MM.1S (cell line): ENCODE results near the gene AANAT.

Experiments
- DNase-seq: peaks from one replicate; pipeline ENCODE4 v3.0.0-alpha.2; 2015
- H2AFZ ChIP-seq: fragments of 300-600 bp; sonication (generic); 2 replicates; pipeline ENCODE4 v1.6.0; 2016; ENCODE audit warnings: antibody characterized with exemption, low read length
- H3F3A ChIP-seq: fragments of 300-600 bp; sonication (generic); 2 replicates; pipeline ENCODE4 v1.6.1; 2016; ENCODE audit warnings: mild to moderate bottlenecking, antibody characterized with exemption, low read length, moderate library complexity, mixed read lengths; ENCODE audit not compliant: insufficient read depth
- H3K27ac ChIP-seq: fragments of 300-600 bp; sonication (generic); 2 replicates; pipeline ENCODE4 v1.5.1; 2016; ENCODE audit warnings: mild to moderate bottlenecking, low read length
- H3K27me3 ChIP-seq: fragments of 300-600 bp; sonication (generic); replicated peaks from 2 replicates; pipeline ENCODE4 v1.6.0; 2016; ENCODE audit warnings: low read length; ENCODE audit not compliant: insufficient read depth
- H3K36me3 ChIP-seq: fragments of 300-600 bp; sonication (generic); replicated peaks from 2 replicates; pipeline ENCODE4 v1.6.1; 2016; ENCODE audit warnings: mild to moderate bottlenecking, low read length, mixed read lengths; ENCODE audit not compliant: insufficient read depth
- H3K4me1 ChIP-seq: fragments of 300-600 bp; sonication (generic); 2 replicates; pipeline ENCODE4 v1.6.1; 2016; ENCODE audit warnings: low read length, mixed read lengths
- H3K4me2 ChIP-seq: fragments of 300-600 bp; sonication (generic); 2 replicates; pipeline ENCODE4 v1.6.0; 2016; ENCODE audit warnings: low read depth, low read length
- H3K4me3 ChIP-seq: fragments of 300-600 bp; sonication (generic); 2 replicates; pipeline ENCODE4 v1.5.1; 2016; ENCODE audit warnings: low read length, mixed read lengths
- H3K79me2 ChIP-seq: fragments of 300-600 bp; sonication (generic); 2 replicates; pipeline ENCODE4 v1.6.1; 2016; ENCODE audit warnings: mixed run types, low read length, mixed read lengths
- H3K9ac ChIP-seq: fragments of 300-600 bp; sonication (generic); 2 replicates; pipeline ENCODE4 v1.6.1; 2016; ENCODE audit warnings: low read length, mixed read lengths
- H3K9me2 ChIP-seq: fragments of 300-600 bp; sonication (generic); replicated peaks from 2 replicates; pipeline ENCODE4 v1.6.1; 2016; ENCODE audit warnings: mild to moderate bottlenecking, low read length, mixed read lengths; ENCODE audit not compliant: insufficient read depth
- H3K9me3 ChIP-seq: fragments of 300-600 bp; sonication (generic); replicated peaks from 2 replicates; pipeline ENCODE4 v1.6.1; 2016; ENCODE audit warnings: mild to moderate bottlenecking, low read length, mixed read lengths; ENCODE audit not compliant: insufficient read depth
- H4K20me1 ChIP-seq: fragments of 300-600 bp; sonication (generic); 2 replicates; pipeline ENCODE4 v1.6.1; 2016; ENCODE audit warnings: mild to moderate bottlenecking, low read length, moderate library complexity, mixed read lengths; ENCODE audit not compliant: insufficient read depth
- CTCF ChIP-seq: fragments of 300-600 bp; sonication (generic); IDR thresholded peaks from 2 replicates; pipeline ENCODE4 v1.5.1; 2016; ENCODE audit warnings: antibody characterized with exemption, low read length, mixed read lengths
- EZH2 ChIP-seq: fragments of 300-600 bp; sonication (generic); optimal IDR thresholded peaks from 2 replicates; pipeline ENCODE3; 2017; ENCODE audit warnings: low read depth, mild to moderate bottlenecking, antibody characterized with exemption, low read length, mixed read lengths
- EZH2phosphoT487 ChIP-seq: fragments of 300-600 bp; sonication (generic); IDR thresholded peaks from 2 replicates; pipeline ENCODE4 v1.6.1; 2018; ENCODE audit warnings: antibody characterized with exemption, low read length

The AANAT gene

GRCh38 chr17:76434870-76435269 lies 32.5 kb upstream of the AANAT start:
- H3K27me3 ChIP-seq: no peaks in the 10 kb centered on the region
- H4K20me1 ChIP-seq: peaks cover 8% of the 10 kb centered on the region
- H3F3A ChIP-seq: no peaks in the 10 kb centered on the region
- TF ChIP-seq EZH2phosphoT487 (no peak), CTCF (no peak), EZH2 (no peak)
- no peak overlapping the region for H3K27ac ChIP-seq
- H3K36me3 ChIP-seq: no peaks in the 10 kb centered on the region
- H3K9me3 ChIP-seq: no peaks in the 10 kb centered on the region
- H2AFZ ChIP-seq: no peak overlapping the region
- H3K4me2 ChIP-seq: no peak overlapping the region
- H3K9ac ChIP-seq: no peak overlapping the region
- no peaks in the 10 kb centered on the region for H3K4me1 ChIP-seq
- no peak overlapping the region for H3K4me3 ChIP-seq
- no peak for DNase-seq
- H3K79me2 ChIP-seq: peaks cover 93% of the 10 kb centered on the region
- no peaks in the 10 kb centered on the region for H3K9me2 ChIP-seq

GRCh38 chr17:76435751-76436150 lies 31.7 kb upstream of the AANAT start:
- TF ChIP-seq CTCF (no peak), EZH2phosphoT487 (no peak), EZH2 (no peak)
- Histone ChIP-seq H3K9me2 (no peaks in the 10 kb centered on the region), H3K4me3 (no peak overlapping the region), H3K9me3 (no peaks in the 10 kb centered on the region), H3K4me2 (no peak overlapping the region), H3K4me1 (no peaks in the 10 kb centered on the region), H3F3A (no peaks in the 10 kb centered on the region), H3K27me3 (no peaks in the 10 kb centered on the region), H3K9ac (no peak overlapping the region), H3K36me3 (no peaks in the 10 kb centered on the region), H2AFZ (no peak overlapping the region), H3K79me2 (peaks cover 92% of the 10 kb centered on the region), H3K27ac (no peak overlapping the region), H4K20me1 (peaks cover 8% of the 10 kb centered on the region)
- DNase-seq: no peak

GRCh38 chr17:76437467-76438402 lies 29.7 kb upstream of the AANAT start:
- H3K79me2 ChIP-seq: peaks cover 95% of the 10 kb centered on the region
- H3K9me2 ChIP-seq: no peaks in the 10 kb centered on the region
- H3K27ac ChIP-seq: no peak overlapping the region
- no peak overlapping the region for H3K4me2 ChIP-seq
- no peak for DNase-seq
- H3K4me3 ChIP-seq: no peak overlapping the region
- no peaks in the 10 kb centered on the region for H3K9me3 ChIP-seq
- H2AFZ ChIP-seq: no peak overlapping the region
- no peaks in the 10 kb centered on the region for H3K36me3 ChIP-seq
- no peak overlapping the region for H3K9ac ChIP-seq
- no peaks in the 10 kb centered on the region; the same call in 1 of the 2 replicates for H3K4me1 ChIP-seq
- H3K27me3 ChIP-seq: no peaks in the 10 kb centered on the region
- no peak for TF ChIP-seq EZH2
- no peak for TF ChIP-seq EZH2phosphoT487
- TF ChIP-seq CTCF: no peak
- H4K20me1 ChIP-seq: peaks cover 11% of the 10 kb centered on the region
- H3F3A ChIP-seq: no peaks in the 10 kb centered on the region
